Activated naive CD8-positive, alpha-beta T cell treated with anti-CD3 and anti-CD28 coated beads, Interleukin-2, amount 50 U/mL, for 16 hours (primary cell): ENCODE data around the gene TRAF2.
A peak's percentile ranks its signal among the peaks of the same experiment; 100 is the strongest.

Experiments used
- DNase-seq: peaks from one replicate; pipeline ENCODE4 v3.0.0-alpha.2; 2020; ENCODE audit warnings: low read depth, low spot score

TRAF2 gene

GRCh38 chr9:136949239-136949816, 63.0 kb downstream of the TRAF2 start:
- no peak for DNase-seq

GRCh38 chr9:136949817-136950655, 63.7 kb downstream of the TRAF2 start:
- DNase-seq = peak; percentile 93

GRCh38 chr9:136950656-136951276, 64.5 kb downstream of the TRAF2 start:
- no peak for DNase-seq

- no peak for DNase-seq
Observed at GRCh38 chr9:136951541-136952320, 65.4 kb downstream of the TRAF2 start, which contains the start of gene LCN12. TSS of gene LCN12 (plus strand) at chr9:136952273. CDS start at chr9:136952328, 55 bp downstream.

- DNase-seq = no peak
Observed at GRCh38 chr9:136952321-136952850, 66.1 kb downstream of the TRAF2 start.

- no peak for DNase-seq
Observed at GRCh38 chr9:136952876-136953770, 66.8 kb downstream of the TRAF2 start.

GRCh38 chr9:136953771-136954269, 67.5 kb downstream of the TRAF2 start:
- no peak for DNase-seq

- DNase-seq = no peak
Observed at GRCh38 chr9:136954270-136955083, 68.2 kb downstream of the TRAF2 start.

GRCh38 chr9:136955202-136955942, 69.1 kb downstream of the TRAF2 start:
- no peak for DNase-seq

GRCh38 chr9:136955943-136956335, 69.6 kb downstream of the TRAF2 start:
- no peak for DNase-seq

GRCh38 chr9:136956604-136957003, 70.3 kb downstream of the TRAF2 start:
- no peak for DNase-seq

GRCh38 chr9:136957461-136957860, 71.1 kb downstream of the TRAF2 start:
- no peak for DNase-seq

GRCh38 chr9:136957901-136958300, 71.6 kb downstream of the TRAF2 start:
- DNase-seq = no peak

- DNase-seq = no peak
Observed at GRCh38 chr9:136958473-136958872, 72.2 kb downstream of the TRAF2 start.

- DNase-seq = no peak
Observed at GRCh38 chr9:136958898-136959850, 72.9 kb downstream of the TRAF2 start.

GRCh38 chr9:136960212-136960937, 74.1 kb downstream of the TRAF2 start:
- no peak for DNase-seq

- no peak for DNase-seq
Observed at GRCh38 chr9:136960938-136961275, 74.6 kb downstream of the TRAF2 start.
